Liver (tissue), 9 donors: ENCODE data around the gene CBX5. TPM values are rescaled to one million over a fixed set of nuclear protein-coding genes. Genes with fewer than 3 reads are reported as not detected.
A peak's percentile ranks its signal among the peaks of the same experiment; 100 is the strongest.

Source experiments
- DNase-seq: peaks from one replicate; pipeline ENCODE4 v3.0.0-alpha.2; 2017; ENCODE audit warnings: low spot score
- H3K27ac ChIP-seq, 2 donors: one replicate each; pipeline ENCODE4 v1.7.0; 2013; ENCODE audit warnings: inconsistent platforms in 2 of 2, low read length in 2 of 2, control low read depth in 1 of 2, low read depth in 1 of 2, mild to moderate bottlenecking in 1 of 2
- H3K27me3 ChIP-seq, 4 donors: one replicate each; pipeline versions ENCODE4 v1.6.1 to v1.7.0; 2013; ENCODE audit warnings: low read length in 3 of 4, inconsistent platforms in 1 of 4, mild to moderate bottlenecking in 1 of 4, moderate library complexity in 1 of 4; ENCODE audit not compliant: control insufficient read depth in 4 of 4, insufficient read depth in 4 of 4
- H3K36me3 ChIP-seq, 4 donors: one replicate each; pipeline versions ENCODE4 v1.6.1 to v1.7.0; 2013; ENCODE audit warnings: low read length in 3 of 4, mild to moderate bottlenecking in 3 of 4, low read depth in 1 of 4, moderate library complexity in 1 of 4; ENCODE audit not compliant: control insufficient read depth in 4 of 4, insufficient read depth in 3 of 4
- H3K4me1 ChIP-seq, 4 donors: one replicate each; pipeline versions ENCODE4 v1.6.1 to v1.7.0; 2013; ENCODE audit warnings: low read length in 3 of 4, mild to moderate bottlenecking in 3 of 4, moderate library complexity in 1 of 4; ENCODE audit not compliant: control insufficient read depth in 4 of 4, insufficient read depth in 4 of 4
- H3K4me3 ChIP-seq, 3 donors: one replicate each; pipeline versions ENCODE4 v1.6.1 to v1.7.0; 2013; ENCODE audit warnings: low read length in 3 of 3, control low read depth in 1 of 3, low read depth in 1 of 3, mild to moderate bottlenecking in 1 of 3
- H3K9ac ChIP-seq, 2 donors: one replicate each; pipeline ENCODE4 v1.7.0; 2013; ENCODE audit warnings: low read length in 2 of 2, mild to moderate bottlenecking in 2 of 2, moderate library complexity in 2 of 2, control low read depth in 1 of 2, low read depth in 1 of 2
- H3K9me3 ChIP-seq, 4 donors: one replicate each; pipeline versions ENCODE4 v1.6.1 to v1.7.0; 2013; ENCODE audit warnings: low read length in 3 of 4; ENCODE audit not compliant: control insufficient read depth in 4 of 4
- ATF3 ChIP-seq: IDR thresholded peaks from 2 replicates; pipeline ENCODE4 v1.6.1; 2016; ENCODE audit warnings: antibody characterized with exemption
- EGR1 ChIP-seq, 2 donors: IDR thresholded peaks; 2 replicates each; pipeline ENCODE4 v1.6.1; 2016 to 2018; ENCODE audit warnings: antibody characterized with exemption in 2 of 2, low read depth in 2 of 2
- FOXA1 ChIP-seq: IDR thresholded peaks from 2 replicates; pipeline ENCODE4 v1.6.1; 2016; ENCODE audit warnings: antibody characterized with exemption
- HNF4A ChIP-seq, 2 donors: conservative IDR thresholded peaks; 2 replicates each; pipeline ENCODE4 v1.6.1; 2016; ENCODE audit warnings: antibody characterized with exemption in 2 of 2, mild to moderate bottlenecking in 2 of 2
- NR2F2 ChIP-seq: IDR thresholded peaks from 2 replicates; pipeline ENCODE4 v1.6.1; 2016; ENCODE audit warnings: antibody characterized with exemption
- RAD21 ChIP-seq, 2 donors: IDR thresholded peaks; 2 replicates each; pipeline ENCODE4 v1.6.1; 2016; ENCODE audit warnings: antibody characterized with exemption in 2 of 2, mild to moderate bottlenecking in 2 of 2
- REST ChIP-seq: IDR thresholded peaks from 2 replicates; pipeline ENCODE4 v1.6.1; 2016; ENCODE audit warnings: antibody characterized with exemption, mild to moderate bottlenecking
- RXRA ChIP-seq, 2 donors: IDR thresholded peaks; 2 replicates each; pipeline ENCODE4 v1.6.1; 2017 to 2018; ENCODE audit warnings: antibody characterized with exemption in 2 of 2, mild to moderate bottlenecking in 1 of 2
- SP1 ChIP-seq: IDR thresholded peaks from 2 replicates; pipeline ENCODE4 v1.6.1; 2018; ENCODE audit warnings: antibody characterized with exemption, mild to moderate bottlenecking
- TAF1 ChIP-seq: conservative IDR thresholded peaks from 2 replicates; pipeline ENCODE4 v1.6.1; 2016; ENCODE audit warnings: antibody characterized with exemption, mild to moderate bottlenecking
- YY1 ChIP-seq: IDR thresholded peaks from 2 replicates; pipeline ENCODE4 v1.6.1; 2016; ENCODE audit warnings: antibody characterized with exemption, mild to moderate bottlenecking
- ZBTB33 ChIP-seq: IDR thresholded peaks from 2 replicates; pipeline ENCODE4 v1.6.1; 2016; ENCODE audit warnings: antibody characterized with exemption
- WGBS: extraction: QIAGEN DNeasy Blood & Tissue Kit; methylation state at CpG from one replicate; pipeline ENCODE4 v1.1.7; 2013; 5-methylcytosine and 5-hydroxymethylcytosine counted together
- polyA plus RNA-seq, 2 donors: library from polyadenylated mRNA; stranded (reverse) in 1 of 2; unstranded in 1 of 2; fragments of 200-250 nt in 1 of 2; fragments of >200 nt in 1 of 2; fragmentation: Nextera tagmentation in 1 of 2; extraction: Ambion mirVana in 1 of 2; gene quantifications; one replicate each; pipeline versions ENCODE4 v1.2.1 to v1.2.3, GENCODE V29; 2013 to 2015
- total RNA-seq, 2 donors: library from RNA; depleted of rRNA; stranded (reverse); fragments of >200 nt; gene quantifications; one replicate each; pipeline ENCODE4 v1.2.3, GENCODE V29; 2014
- donor health status: healthy.
- donor health status: healthy.
- donor health status: healthy.
- donor health status: healthy.
- donor health status: healthy.

CBX5 gene
- total and polyA plus RNA-seq, 4 donors = 4.4 to 62.3 (median 12.6) TPM

GRCh38 chr12:54304187-54304810 is 24.4 kb upstream of the CBX5 start:
- no peaks in the 10 kb centered on the region for H3K27me3 ChIP-seq
- H3K36me3 ChIP-seq = no peaks in the 10 kb centered on the region
- H3K4me1 ChIP-seq = peaks cover 2 to 18% (median 10%) of the 10 kb centered on the region in 4 donors
- peak overlapping the region in 1 of 2 donors; percentile 25 for H3K27ac ChIP-seq
- H3K4me3 ChIP-seq = no peak overlapping the region
- DNase-seq = peak; percentile 96
- TF ChIP-seq NR2F2 (peak; percentile 64), RAD21 (IDR thresholded peaks at IDR 0.05) (peak in 1 of 2 donors; percentile 33), ATF3 (no peak), REST (no peak), YY1 (peak; percentile 34), FOXA1 (no peak), ZBTB33 (no peak), RXRA (IDR thresholded peaks at IDR 0.05) (peak; percentile 51 to 64), SP1 (peak; percentile 35), HNF4A (conservative IDR thresholded peaks at IDR 0.05) (peak; percentile 21 to 31)
- no peak overlapping the region for H3K9ac ChIP-seq
- 13% methylated on average over 12 of the region's 12 CpGs for WGBS
- no peaks in the 10 kb centered on the region for H3K9me3 ChIP-seq

- no peaks in the 10 kb centered on the region for H3K36me3 ChIP-seq
- H3K4me3 ChIP-seq = no peak overlapping the region
- peaks cover 2 to 18% (median 10%) of the 10 kb centered on the region in 4 donors for H3K4me1 ChIP-seq
- H3K9ac ChIP-seq = no peak overlapping the region
- no peaks in the 10 kb centered on the region for H3K9me3 ChIP-seq
- no peak overlapping the region for H3K27ac ChIP-seq
- DNase-seq = no peak
- TF ChIP-seq RAD21 (IDR thresholded peaks at IDR 0.05) (no peak), TAF1 (no peak), EGR1 (IDR thresholded peaks at IDR 0.05; ENCODE audit: low read depth in 2 of 2) (no peak), ATF3 (no peak), SP1 (no peak), NR2F2 (no peak)
- no peaks in the 10 kb centered on the region for H3K27me3 ChIP-seq
Observed at GRCh38 chr12:54303640-54304039, 23.7 kb upstream of the CBX5 start.
